ENCODE results near the gene SPECC1L.

GRCh38 chr22:24225044-24225601 is 45.5 kb upstream of the SPECC1L start:
- TF ChIP-seq REST (IDR thresholded peaks at IDR 0.05; ENCODE audit: insufficient read depth in 1 of 2, low read depth in 2 of 2, low read length in 2 of 2) (no peak), POLR2AphosphoS5 (IDR thresholded peaks at IDR 0.05; ENCODE audit: low read depth, low read length) (no peak), TAF1 (IDR thresholded peaks at IDR 0.05; ENCODE audit: borderline replicate concordance, insufficient read depth, low read length) (no peak), FOXP2 (optimal IDR thresholded peaks at IDR 0.05; ENCODE audit: borderline replicate concordance, extremely low read depth, extremely low read length, insufficient read depth) (no peak), SIN3A (IDR thresholded peaks at IDR 0.05; ENCODE audit: borderline replicate concordance, insufficient read depth, low read length) (no peak)
